ENCODE measurements around the gene MAB21L3.

The MAB21L3 gene

GRCh38 chr1:116178837-116179236, 67.6 kb downstream of the MAB21L3 start:
- TF ChIP-seq, protein P1, sequence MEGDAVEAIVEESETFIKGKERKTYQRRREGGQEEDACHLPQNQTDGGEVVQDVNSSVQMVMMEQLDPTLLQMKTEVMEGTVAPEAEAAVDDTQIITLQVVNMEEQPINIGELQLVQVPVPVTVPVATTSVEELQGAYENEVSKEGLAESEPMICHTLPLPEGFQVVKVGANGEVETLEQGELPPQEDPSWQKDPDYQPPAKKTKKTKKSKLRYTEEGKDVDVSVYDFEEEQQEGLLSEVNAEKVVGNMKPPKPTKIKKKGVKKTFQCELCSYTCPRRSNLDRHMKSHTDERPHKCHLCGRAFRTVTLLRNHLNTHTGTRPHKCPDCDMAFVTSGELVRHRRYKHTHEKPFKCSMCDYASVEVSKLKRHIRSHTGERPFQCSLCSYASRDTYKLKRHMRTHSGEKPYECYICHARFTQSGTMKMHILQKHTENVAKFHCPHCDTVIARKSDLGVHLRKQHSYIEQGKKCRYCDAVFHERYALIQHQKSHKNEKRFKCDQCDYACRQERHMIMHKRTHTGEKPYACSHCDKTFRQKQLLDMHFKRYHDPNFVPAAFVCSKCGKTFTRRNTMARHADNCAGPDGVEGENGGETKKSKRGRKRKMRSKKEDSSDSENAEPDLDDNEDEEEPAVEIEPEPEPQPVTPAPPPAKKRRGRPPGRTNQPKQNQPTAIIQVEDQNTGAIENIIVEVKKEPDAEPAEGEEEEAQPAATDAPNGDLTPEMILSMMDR (conservative IDR thresholded peaks at IDR 0.05; ENCODE audit: control insufficient read depth, insufficient read depth, low read depth, low read length) = no peak
- H3K4me3 ChIP-seq (ENCODE audit: control insufficient read depth, low read depth, low read length) = no peak overlapping the region
- DNase-seq (ENCODE audit: low read depth) = no peak

- DNase-seq (ENCODE audit: low read depth) = no peak
- TF ChIP-seq, protein P1 (conservative IDR thresholded peaks at IDR 0.05; ENCODE audit: control insufficient read depth, insufficient read depth, low read depth, low read length) = no peak
Measured at GRCh38 chr1:116179419-116179818, 68.2 kb downstream of the MAB21L3 start.

DNA sequence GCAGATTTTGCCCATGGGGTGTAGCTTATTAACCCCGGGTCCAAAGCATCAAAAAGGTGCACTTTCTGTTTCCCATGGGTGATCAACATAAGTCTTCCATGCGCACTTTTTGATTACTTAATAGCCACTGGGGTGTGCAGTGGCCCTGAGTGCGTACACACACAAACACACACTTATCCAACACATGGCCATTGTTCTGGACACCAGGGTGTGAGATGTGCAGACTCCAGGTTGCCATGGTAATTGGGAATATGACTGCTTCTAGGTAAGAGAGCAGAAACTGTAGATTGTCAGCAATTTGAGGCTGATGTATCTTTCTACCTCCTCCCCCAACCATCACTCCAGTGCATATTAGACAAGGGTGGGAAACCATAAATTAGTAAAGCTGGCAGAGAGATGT, 68.8 kb downstream of the MAB21L3 start:
- H3K4me3 ChIP-seq (ENCODE audit: control insufficient read depth, low read depth, low read length) = no peak overlapping the region
- TF ChIP-seq, protein P1 (conservative IDR thresholded peaks at IDR 0.05; ENCODE audit: control insufficient read depth, insufficient read depth, low read depth, low read length) = no peak
- DNase-seq (ENCODE audit: low read depth) = no peak

More at GRCh38 chr1:116179419-116179818, 68.2 kb downstream of the MAB21L3 start:
- no peak overlapping the region for H3K4me3 ChIP-seq (ENCODE audit: control insufficient read depth, low read depth, low read length)

DNA sequence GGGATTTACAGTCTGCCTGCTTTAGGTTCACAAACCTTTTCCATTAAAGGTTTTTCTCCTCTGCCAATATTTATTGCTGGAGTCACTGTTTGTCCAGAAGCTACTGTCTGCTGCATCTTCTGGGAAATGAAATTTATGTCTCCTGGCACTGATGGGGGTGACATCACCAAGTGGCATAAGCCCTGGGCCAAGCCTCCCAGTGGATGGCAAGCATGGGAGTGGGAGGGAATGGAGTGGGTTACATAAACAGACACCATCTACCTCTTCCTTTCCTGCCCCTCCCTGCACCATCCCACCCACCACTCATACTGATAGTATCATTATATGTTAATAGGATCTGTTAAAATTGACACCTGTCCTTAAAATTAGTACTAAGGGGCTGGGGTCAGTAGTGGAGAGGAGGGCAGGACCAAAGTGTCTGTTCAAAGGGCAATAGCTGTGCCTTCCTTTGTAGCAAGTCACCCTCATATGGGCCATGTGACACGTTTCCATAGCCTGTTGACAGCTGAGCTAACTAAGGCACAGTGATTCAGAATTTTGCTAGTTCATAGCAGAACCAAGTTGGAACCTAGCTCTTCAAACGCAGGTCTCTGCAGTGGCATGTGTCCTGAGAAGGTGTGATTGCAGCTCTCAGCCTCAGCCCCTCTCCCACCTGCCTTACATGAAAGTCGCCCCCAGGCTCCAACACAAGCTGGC, 71.0 kb downstream of the MAB21L3 start:
- TF ChIP-seq, protein P1 (conservative IDR thresholded peaks at IDR 0.05; ENCODE audit: control insufficient read depth, insufficient read depth, low read depth, low read length) = no peak

More for the DNA sequence above, 71.0 kb downstream of the MAB21L3 start:
- DNase-seq (ENCODE audit: low read depth) = no peak
- H3K4me3 ChIP-seq (ENCODE audit: control insufficient read depth, low read depth, low read length) = no peak overlapping the region
